Urinary bladder (tissue), 4 donors: ENCODE results near the gene PNPLA2. TPM values are rescaled to one million over a fixed set of nuclear protein-coding genes. Genes with fewer than 3 reads are reported as not detected.
A peak's percentile ranks its signal among the peaks of the same experiment; 100 is the strongest.

Experiments used
- DNase-seq: peaks from one replicate; pipeline ENCODE4 v3.0.0-alpha.2; 2015; ENCODE audit errors: extremely low spot score
- H3K27ac ChIP-seq: one replicate; pipeline ENCODE4 v1.5.1; 2013; ENCODE audit warnings: low read depth, mild to moderate bottlenecking, moderate library complexity
- H3K36me3 ChIP-seq: one replicate; pipeline ENCODE4 v1.6.1; 2013; ENCODE audit warnings: mild to moderate bottlenecking, moderate library complexity; ENCODE audit not compliant: insufficient read depth
- H3K4me1 ChIP-seq: one replicate; pipeline ENCODE4 v1.6.1; 2013; ENCODE audit warnings: mild to moderate bottlenecking, moderate library complexity; ENCODE audit not compliant: insufficient read depth
- H3K4me3 ChIP-seq: one replicate; pipeline ENCODE4 v1.5.1; 2013; ENCODE audit warnings: low read depth, low read length
- WGBS: extraction: QIAGEN DNeasy Blood & Tissue Kit; methylation state at CpG from one replicate; pipeline ENCODE4 v1.1.7; 2013; 5-methylcytosine and 5-hydroxymethylcytosine counted together
- polyA plus RNA-seq: library from polyadenylated mRNA; stranded (reverse); fragments of 200-250 nt; gene quantifications from one replicate; pipeline ENCODE4 v1.2.3, GENCODE V29; 2013
- total RNA-seq: library from RNA; depleted of rRNA; stranded (reverse); fragments of >200 nt; gene quantifications from one replicate; pipeline ENCODE4 v1.2.3, GENCODE V29; 2014
- donor health status: healthy with polysubstance abuse.
- donor health status: healthy.

The PNPLA2 gene
- total and polyA plus RNA-seq, 2 donors: 13.6 to 131 TPM

- no peak for DNase-seq
- Histone ChIP-seq H3K4me3 (no peak overlapping the region), H3K27ac (no peak overlapping the region), H3K4me1 (no peaks in the 10 kb centered on the region), H3K36me3 (no peaks in the 10 kb centered on the region)
- 56% methylated on average over 18 of the region's 18 CpGs for WGBS
Measured at GRCh38 chr11:790721-791564, 27.8 kb upstream of the PNPLA2 start.

- no peak overlapping the region for H3K4me3 ChIP-seq
Measured at GRCh38 chr11:791658-792534, 26.8 kb upstream of the PNPLA2 start.

GRCh38 chr11:792535-792821 lies 26.2 kb upstream of the PNPLA2 start:
- no peak overlapping the region for H3K27ac ChIP-seq
- no peak overlapping the region for H3K4me3 ChIP-seq
- no peak for DNase-seq
- 94% methylated on average over 15 of the region's 15 CpGs for WGBS
- no peaks in the 10 kb centered on the region for H3K36me3 ChIP-seq
- no peaks in the 10 kb centered on the region for H3K4me1 ChIP-seq

More at GRCh38 chr11:791658-792534, 26.8 kb upstream of the PNPLA2 start:
- H3K27ac ChIP-seq: no peak overlapping the region
- DNase-seq: no peak
- H3K4me1 ChIP-seq: no peaks in the 10 kb centered on the region
- WGBS: 94% methylated on average over 49 of the region's 49 CpGs
- no peaks in the 10 kb centered on the region for H3K36me3 ChIP-seq

- DNase-seq: no peak
- Histone ChIP-seq H3K27ac (no peak overlapping the region), H3K36me3 (no peaks in the 10 kb centered on the region), H3K4me1 (no peaks in the 10 kb centered on the region), H3K4me3 (no peak overlapping the region)
- 93% methylated on average over 13 of the region's 13 CpGs for WGBS
Measured at GRCh38 chr11:792873-793272, 25.8 kb upstream of the PNPLA2 start.

GRCh38 chr11:793556-793955 lies 25.2 kb upstream of the PNPLA2 start:
- Histone ChIP-seq H3K36me3 (no peaks in the 10 kb centered on the region), H3K4me3 (no peak overlapping the region), H3K4me1 (no peaks in the 10 kb centered on the region), H3K27ac (no peak overlapping the region)
- no peak for DNase-seq
- 89% methylated on average over 7 of the region's 7 CpGs for WGBS

GRCh38 chr11:794013-794765 lies 24.5 kb upstream of the PNPLA2 start:
- H3K4me1 ChIP-seq: no peaks in the 10 kb centered on the region
- H3K4me3 ChIP-seq: no peak overlapping the region
- H3K36me3 ChIP-seq: no peaks in the 10 kb centered on the region
- 89% methylated on average over 31 of the region's 31 CpGs for WGBS
- no peak overlapping the region for H3K27ac ChIP-seq
- no peak for DNase-seq

GRCh38 chr11:794766-795633 lies 23.7 kb upstream of the PNPLA2 start:
- DNase-seq: no peak
- no peak overlapping the region for H3K27ac ChIP-seq
- no peaks in the 10 kb centered on the region for H3K4me1 ChIP-seq
- 55% methylated on average over 38 of the region's 38 CpGs for WGBS
- no peaks in the 10 kb centered on the region for H3K36me3 ChIP-seq
- peak overlapping the region; percentile 59 for H3K4me3 ChIP-seq

GRCh38 chr11:795634-796564 lies 22.8 kb upstream of the PNPLA2 start:
- H3K36me3 ChIP-seq: no peaks in the 10 kb centered on the region
- no peak for DNase-seq
- peak overlapping the region; percentile 46 for H3K27ac ChIP-seq
- 3% methylated on average over 26 of the region's 26 CpGs for WGBS
- peak overlapping the region; percentile 59 for H3K4me3 ChIP-seq
- no peaks in the 10 kb centered on the region for H3K4me1 ChIP-seq

- Histone ChIP-seq H3K4me3 (peak overlapping the region; percentile 59), H3K36me3 (no peaks in the 10 kb centered on the region), H3K4me1 (no peaks in the 10 kb centered on the region), H3K27ac (peak overlapping the region; percentile 44)
- 14% methylated on average over 18 of the region's 18 CpGs for WGBS
- DNase-seq: no peak
Measured at GRCh38 chr11:796565-797295, 22.0 kb upstream of the PNPLA2 start.

GRCh38 chr11:797296-798092 lies 21.2 kb upstream of the PNPLA2 start:
- peak; percentile 83 for DNase-seq
- whole genome bisulfite sequencing: under 1% methylated on average over 57 of the region's 57 CpGs
- Histone ChIP-seq H3K36me3 (no peaks in the 10 kb centered on the region), H3K27ac (peak overlapping the region; percentile 74), H3K4me3 (peak overlapping the region; percentile 59), H3K4me1 (no peaks in the 10 kb centered on the region)

- WGBS: 4% methylated on average over 69 of the region's 69 CpGs
- H3K27ac ChIP-seq: peak within 1 kb of the TSS; percentile 74
- H3K4me1 ChIP-seq: no peaks in the 10 kb centered on the region
- H3K36me3 ChIP-seq: no peaks in the 10 kb centered on the region
- DNase-seq: no peak
- peak within 1 kb of the TSS; percentile 59 for H3K4me3 ChIP-seq
Measured at GRCh38 chr11:798093-798713, 20.5 kb upstream of the PNPLA2 start, which contains the start of gene SLC25A22. Gene SLC25A22 (minus strand): TSS chr11:798281. CDS start chr11:795006, 3,275 bp downstream.
